Vagina (tissue), 2 donors: Measurements from ENCODE around the gene DCST2.

Experiments used
- CTCF ChIP-seq, 3 experiments: fragments of 450-650 bp in 2 of 3; fragments of 200-600 bp in 1 of 3; sonication (generic) in 1 of 3; IDR thresholded peaks; one replicate each; pipeline ENCODE4 v1.5.1; 2017 to 2019; ENCODE audit warnings: antibody characterized with exemption in 3 of 3, mild to moderate bottlenecking in 2 of 3, moderate library complexity in 2 of 3
- POLR2AphosphoS5 ChIP-seq, 2 donors: sonication (generic); formaldehyde crosslinking; IDR thresholded peaks; one replicate each; pipeline ENCODE4 v1.9.0; 2017; ENCODE audit warnings: antibody characterized with exemption in 2 of 2, mild to moderate bottlenecking in 2 of 2, low read depth in 1 of 2; ENCODE audit not compliant: insufficient read depth in 1 of 2

GRCh38 chr1:155022136-155022926 is 11.2 kb downstream of the DCST2 start:
- TF ChIP-seq POLR2AphosphoS5 (IDR thresholded peaks at IDR 0.05; ENCODE audit: insufficient read depth in 1 of 2, low read depth in 1 of 2), result no peak
- TF ChIP-seq CTCF (IDR thresholded peaks at IDR 0.05), result no peak
